Upper lobe of left lung (tissue), 4 donors: ENCODE data around the gene L1CAM.

ENCODE experiments used
- POLR2A ChIP-seq, 4 donors: fragments of 450-650 bp; IDR thresholded peaks; one replicate each; pipeline ENCODE4 v1.5.1; 2016 to 2017; ENCODE audit warnings: antibody characterized with exemption in 4 of 4, mild to moderate bottlenecking in 2 of 4
- POLR2AphosphoS5 ChIP-seq, 2 donors: sonication (generic); formaldehyde crosslinking; IDR thresholded peaks; one replicate each; pipeline ENCODE4 v1.5.1; 2017; ENCODE audit warnings: antibody characterized with exemption in 2 of 2

- no peak for TF ChIP-seq POLR2AphosphoS5 (IDR thresholded peaks at IDR 0.05)
- no peak for TF ChIP-seq POLR2A (IDR thresholded peaks at IDR 0.05)
These were observed 16.3 kb downstream of the L1CAM start for GRCh38 chrX:153869473-153870287.
